GM23338 (cell line): ENCODE data around the gene OR9Q2. TPM values are rescaled to one million over a fixed set of nuclear protein-coding genes. Genes with fewer than 3 reads are reported as not detected.

Experiments
- ATAC-seq: fragments of 200-7000 bp; cut with Tn5 transposase; 3 replicates; pipeline ENCODE4 v1.9.1; 2020
- DNase-seq: peaks from one replicate; pipeline ENCODE4 v3.0.0-alpha.2; 2015; ENCODE audit warnings: low spot score
- H2AFZ ChIP-seq: fragments of 200-600 bp; sonication (generic); 2 replicates; pipeline ENCODE4 v1.8.0; 2016; ENCODE audit warnings: antibody characterized with exemption, mild to moderate bottlenecking, moderate library complexity
- H3F3A ChIP-seq: fragments of 200-600 bp; sonication (generic); replicated peaks from 2 replicates; pipeline ENCODE4 v1.8.0; 2017; ENCODE audit warnings: antibody characterized with exemption, mixed run types, low read depth
- H3K27ac ChIP-seq: fragments of 200-600 bp; sonication (generic); 2 replicates; pipeline ENCODE4 v1.6.1; 2016; ENCODE audit warnings: low read depth
- H3K27me3 ChIP-seq: fragments of 200-600 bp; sonication (generic); 2 replicates; pipeline ENCODE4 v1.8.0; 2016; ENCODE audit warnings: mild to moderate bottlenecking, mixed run types, moderate library complexity; ENCODE audit not compliant: insufficient read depth
- H3K36me3 ChIP-seq: fragments of 200-600 bp; sonication (generic); 2 replicates; pipeline ENCODE4 v1.8.0; 2016; ENCODE audit warnings: mild to moderate bottlenecking; ENCODE audit not compliant: insufficient read depth
- H3K4me1 ChIP-seq: fragments of 200-600 bp; sonication (generic); 2 replicates; pipeline ENCODE4 v1.8.0; 2016; ENCODE audit warnings: mild to moderate bottlenecking, moderate library complexity; ENCODE audit not compliant: insufficient read depth
- H3K4me2 ChIP-seq: fragments of 200-600 bp; sonication (generic); 2 replicates; pipeline ENCODE4 v1.7.1; 2017; ENCODE audit warnings: mixed run types
- H3K4me3 ChIP-seq: fragments of 200-600 bp; sonication (generic); 2 replicates; pipeline ENCODE4 v1.6.1; 2016; ENCODE audit warnings: mixed run types
- H3K79me2 ChIP-seq: fragments of 200-600 bp; sonication (generic); replicated peaks from 2 replicates; pipeline ENCODE4 v1.8.0; 2017; ENCODE audit warnings: mild to moderate bottlenecking; ENCODE audit not compliant: insufficient read depth
- H3K9me2 ChIP-seq: fragments of 200-600 bp; sonication (generic); 2 replicates; pipeline ENCODE4 v1.8.0; 2017; ENCODE audit not compliant: insufficient read depth
- H4K20me1 ChIP-seq: fragments of 200-600 bp; sonication (generic); replicated peaks from 2 replicates; pipeline ENCODE4 v1.8.0; 2017; ENCODE audit warnings: mild to moderate bottlenecking; ENCODE audit not compliant: insufficient read depth
- H3K27ac Mint-ChIP-seq: 2 replicates; pipeline ENCODE4 v1.8.0; 2020; ENCODE audit warnings: inconsistent platforms, mild to moderate bottlenecking, moderate library complexity, mixed read lengths
- H3K27me3 Mint-ChIP-seq: 3 replicates; pipeline ENCODE4 v1.8.0; 2022; ENCODE audit warnings: low read depth, mild to moderate bottlenecking, moderate library complexity, mixed read lengths, inconsistent platforms; ENCODE audit not compliant: insufficient read depth, poor library complexity
- H3K36me3 Mint-ChIP-seq: 3 replicates; pipeline ENCODE4 v1.8.0; 2021; ENCODE audit warnings: low read depth, mild to moderate bottlenecking, inconsistent platforms, moderate library complexity, mixed read lengths
- H3K4me1 Mint-ChIP-seq: 3 replicates; pipeline ENCODE4 v1.8.0; 2020; ENCODE audit warnings: mild to moderate bottlenecking, inconsistent platforms, mixed read lengths
- H3K4me3 Mint-ChIP-seq: 3 replicates; pipeline ENCODE4 v1.8.0; 2021; ENCODE audit warnings: moderate library complexity, mild to moderate bottlenecking, inconsistent platforms, mixed read lengths
- H3K9me3 Mint-ChIP-seq: 3 replicates; pipeline ENCODE4 v1.8.0; 2020; ENCODE audit warnings: moderate library complexity, mild to moderate bottlenecking, inconsistent platforms, mixed read lengths
- CREB1 ChIP-seq: fragments of 250-450 bp; sonication (Bioruptor Pico); IDR thresholded peaks from 2 replicates; pipeline ENCODE4 v1.5.0; 2020; ENCODE audit warnings: low read depth, mild to moderate bottlenecking, moderate library complexity
- EZH2 ChIP-seq: fragments of 200-600 bp; sonication (generic); IDR thresholded peaks from one replicate; pipeline ENCODE4 v1.8.0; 2017; ENCODE audit warnings: antibody characterized with exemption, mild to moderate bottlenecking, low read depth; ENCODE audit not compliant: unreplicated experiment
- EZH2phosphoT487 ChIP-seq: fragments of 200-600 bp; sonication (generic); IDR thresholded peaks from one replicate; pipeline ENCODE4 v1.8.1; 2018; ENCODE audit warnings: antibody characterized with exemption; ENCODE audit not compliant: unreplicated experiment
- JUNB ChIP-seq: IDR thresholded peaks from one replicate; pipeline ENCODE4 v1.6.1; 2016; ENCODE audit warnings: antibody characterized with exemption; ENCODE audit not compliant: unreplicated experiment
- NANOG ChIP-seq: IDR thresholded peaks from 2 replicates; pipeline ENCODE4 v1.6.1; 2016; ENCODE audit warnings: antibody characterized with exemption, borderline replicate concordance
- STAT1 ChIP-seq: IDR thresholded peaks from one replicate; pipeline ENCODE4 v1.6.1; 2016; ENCODE audit warnings: antibody characterized with exemption; ENCODE audit not compliant: unreplicated experiment
- ZNF114 ChIP-seq: fragments of 250-450 bp; sonication (Bioruptor Pico); IDR thresholded peaks from 2 replicates; pipeline ENCODE4 v1.5.0; 2020; ENCODE audit warnings: mild to moderate bottlenecking, moderate library complexity
- ZNF331 ChIP-seq: fragments of 250-450 bp; sonication (Bioruptor Pico); IDR thresholded peaks from 2 replicates; pipeline ENCODE4 v1.5.0; 2020; ENCODE audit warnings: low read depth, mild to moderate bottlenecking, moderate library complexity
- polyA plus RNA-seq: library from polyadenylated mRNA; unstranded; fragments of >200 nt; fragmentation: Nextera tagmentation; extraction: Ambion mirVana; gene quantifications from 2 replicates; pipeline ENCODE4 v1.2.1, GENCODE V29; 2016
- total RNA-seq: library from RNA; depleted of rRNA; stranded (reverse); fragments of >200 nt; shearing (Covaris generic); gene quantifications from 2 replicates; pipeline ENCODE4 v1.2.3, GENCODE V29; 2014
- TF ChIP-seq, protein P1 (sequence below): fragments of 250-450 bp; sonication (Bioruptor Pico); IDR thresholded peaks from 2 replicates; pipeline ENCODE4 v1.5.0; 2020; ENCODE audit warnings: mild to moderate bottlenecking, moderate library complexity
- TF ChIP-seq, protein P2 (sequence below), 2 experiments: fragments of 200-600 bp in 1 of 2; sonication (generic) in 1 of 2; conservative IDR thresholded peaks; 2 replicates each; pipeline versions ENCODE4 v1.5.1 to v1.6.1; 2016 to 2017; ENCODE audit warnings: antibody characterized with exemption in 2 of 2, low read depth in 2 of 2, mild to moderate bottlenecking in 2 of 2, moderate library complexity in 1 of 2
- TF ChIP-seq, protein P3 (sequence below): IDR thresholded peaks from one replicate; pipeline ENCODE4 v1.6.1; 2018; ENCODE audit warnings: antibody characterized with exemption; ENCODE audit not compliant: unreplicated experiment
- TF ChIP-seq, protein P4 (sequence below): IDR thresholded peaks from 2 replicates; pipeline ENCODE4 v1.6.1; 2016; ENCODE audit warnings: antibody characterized with exemption

Gene OR9Q2
- total and polyA plus RNA-seq, 2 experiments from 2014 or later = 0.17 TPM; not detected in 1

DNA sequence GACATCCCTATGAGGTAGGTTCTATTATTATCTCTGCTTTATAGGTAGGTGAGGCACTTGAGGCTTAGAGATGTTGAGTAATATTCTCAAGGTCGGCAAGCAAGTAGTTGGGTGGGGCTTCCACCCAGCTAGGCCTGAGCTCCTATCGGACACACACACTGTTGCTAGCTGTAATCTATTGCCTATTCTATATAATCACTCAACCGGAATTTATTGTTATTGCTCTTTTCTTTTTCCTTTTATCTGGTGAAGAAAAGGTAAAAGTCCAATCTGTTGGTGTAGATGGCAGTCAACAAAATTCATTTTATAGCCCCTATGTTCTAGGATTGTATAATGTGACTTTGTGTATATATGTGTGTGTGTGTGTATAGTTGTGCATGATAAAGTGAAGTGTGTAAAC is 3.4 kb downstream of the OR9Q2 start:
- no peak for ATAC-seq

More for the DNA sequence above, 3.4 kb downstream of the OR9Q2 start:
- H3K4me2 ChIP-seq = no peak overlapping the region
- no peak overlapping the region for H3K27ac Mint-ChIP-seq
- TF ChIP-seq, protein P1, sequence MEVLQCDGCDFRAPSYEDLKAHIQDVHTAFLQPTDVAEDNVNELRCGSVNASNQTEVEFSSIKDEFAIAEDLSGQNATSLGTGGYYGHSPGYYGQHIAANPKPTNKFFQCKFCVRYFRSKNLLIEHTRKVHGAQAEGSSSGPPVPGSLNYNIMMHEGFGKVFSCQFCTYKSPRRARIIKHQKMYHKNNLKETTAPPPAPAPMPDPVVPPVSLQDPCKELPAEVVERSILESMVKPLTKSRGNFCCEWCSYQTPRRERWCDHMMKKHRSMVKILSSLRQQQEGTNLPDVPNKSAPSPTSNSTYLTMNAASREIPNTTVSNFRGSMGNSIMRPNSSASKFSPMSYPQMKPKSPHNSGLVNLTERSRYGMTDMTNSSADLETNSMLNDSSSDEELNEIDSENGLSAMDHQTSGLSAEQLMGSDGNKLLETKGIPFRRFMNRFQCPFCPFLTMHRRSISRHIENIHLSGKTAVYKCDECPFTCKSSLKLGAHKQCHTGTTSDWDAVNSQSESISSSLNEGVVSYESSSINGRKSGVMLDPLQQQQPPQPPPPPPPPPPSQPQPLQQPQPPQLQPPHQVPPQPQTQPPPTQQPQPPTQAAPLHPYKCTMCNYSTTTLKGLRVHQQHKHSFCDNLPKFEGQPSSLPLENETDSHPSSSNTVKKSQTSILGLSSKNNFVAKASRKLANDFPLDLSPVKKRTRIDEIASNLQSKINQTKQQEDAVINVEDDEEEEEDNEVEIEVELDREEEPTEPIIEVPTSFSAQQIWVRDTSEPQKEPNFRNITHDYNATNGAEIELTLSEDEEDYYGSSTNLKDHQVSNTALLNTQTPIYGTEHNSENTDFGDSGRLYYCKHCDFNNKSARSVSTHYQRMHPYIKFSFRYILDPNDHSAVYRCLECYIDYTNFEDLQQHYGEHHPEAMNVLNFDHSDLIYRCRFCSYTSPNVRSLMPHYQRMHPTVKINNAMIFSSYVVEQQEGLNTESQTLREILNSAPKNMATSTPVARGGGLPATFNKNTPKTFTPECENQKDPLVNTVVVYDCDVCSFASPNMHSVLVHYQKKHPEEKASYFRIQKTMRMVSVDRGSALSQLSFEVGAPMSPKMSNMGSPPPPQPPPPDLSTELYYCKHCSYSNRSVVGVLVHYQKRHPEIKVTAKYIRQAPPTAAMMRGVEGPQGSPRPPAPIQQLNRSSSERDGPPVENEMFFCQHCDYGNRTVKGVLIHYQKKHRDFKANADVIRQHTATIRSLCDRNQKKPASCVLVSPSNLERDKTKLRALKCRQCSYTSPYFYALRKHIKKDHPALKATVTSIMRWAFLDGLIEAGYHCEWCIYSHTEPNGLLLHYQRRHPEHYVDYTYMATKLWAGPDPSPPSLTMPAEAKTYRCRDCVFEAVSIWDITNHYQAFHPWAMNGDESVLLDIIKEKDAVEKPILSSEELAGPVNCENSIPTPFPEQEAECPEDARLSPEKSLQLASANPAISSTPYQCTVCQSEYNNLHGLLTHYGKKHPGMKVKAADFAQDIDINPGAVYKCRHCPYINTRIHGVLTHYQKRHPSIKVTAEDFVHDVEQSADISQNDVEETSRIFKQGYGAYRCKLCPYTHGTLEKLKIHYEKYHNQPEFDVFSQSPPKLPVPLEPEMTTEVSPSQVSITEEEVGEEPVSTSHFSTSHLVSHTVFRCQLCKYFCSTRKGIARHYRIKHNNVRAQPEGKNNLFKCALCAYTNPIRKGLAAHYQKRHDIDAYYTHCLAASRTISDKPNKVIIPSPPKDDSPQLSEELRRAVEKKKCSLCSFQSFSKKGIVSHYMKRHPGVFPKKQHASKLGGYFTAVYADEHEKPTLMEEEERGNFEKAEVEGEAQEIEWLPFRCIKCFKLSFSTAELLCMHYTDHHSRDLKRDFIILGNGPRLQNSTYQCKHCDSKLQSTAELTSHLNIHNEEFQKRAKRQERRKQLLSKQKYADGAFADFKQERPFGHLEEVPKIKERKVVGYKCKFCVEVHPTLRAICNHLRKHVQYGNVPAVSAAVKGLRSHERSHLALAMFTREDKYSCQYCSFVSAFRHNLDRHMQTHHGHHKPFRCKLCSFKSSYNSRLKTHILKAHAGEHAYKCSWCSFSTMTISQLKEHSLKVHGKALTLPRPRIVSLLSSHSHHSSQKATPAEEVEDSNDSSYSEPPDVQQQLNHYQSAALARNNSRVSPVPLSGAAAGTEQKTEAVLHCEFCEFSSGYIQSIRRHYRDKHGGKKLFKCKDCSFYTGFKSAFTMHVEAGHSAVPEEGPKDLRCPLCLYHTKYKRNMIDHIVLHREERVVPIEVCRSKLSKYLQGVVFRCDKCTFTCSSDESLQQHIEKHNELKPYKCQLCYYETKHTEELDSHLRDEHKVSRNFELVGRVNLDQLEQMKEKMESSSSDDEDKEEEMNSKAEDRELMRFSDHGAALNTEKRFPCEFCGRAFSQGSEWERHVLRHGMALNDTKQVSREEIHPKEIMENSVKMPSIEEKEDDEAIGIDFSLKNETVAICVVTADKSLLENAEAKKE (CRISPR knock-in tag) = no peak
- no peak for TF ChIP-seq STAT1
- TF ChIP-seq ZNF114 = no peak
- TF ChIP-seq, protein P2, sequence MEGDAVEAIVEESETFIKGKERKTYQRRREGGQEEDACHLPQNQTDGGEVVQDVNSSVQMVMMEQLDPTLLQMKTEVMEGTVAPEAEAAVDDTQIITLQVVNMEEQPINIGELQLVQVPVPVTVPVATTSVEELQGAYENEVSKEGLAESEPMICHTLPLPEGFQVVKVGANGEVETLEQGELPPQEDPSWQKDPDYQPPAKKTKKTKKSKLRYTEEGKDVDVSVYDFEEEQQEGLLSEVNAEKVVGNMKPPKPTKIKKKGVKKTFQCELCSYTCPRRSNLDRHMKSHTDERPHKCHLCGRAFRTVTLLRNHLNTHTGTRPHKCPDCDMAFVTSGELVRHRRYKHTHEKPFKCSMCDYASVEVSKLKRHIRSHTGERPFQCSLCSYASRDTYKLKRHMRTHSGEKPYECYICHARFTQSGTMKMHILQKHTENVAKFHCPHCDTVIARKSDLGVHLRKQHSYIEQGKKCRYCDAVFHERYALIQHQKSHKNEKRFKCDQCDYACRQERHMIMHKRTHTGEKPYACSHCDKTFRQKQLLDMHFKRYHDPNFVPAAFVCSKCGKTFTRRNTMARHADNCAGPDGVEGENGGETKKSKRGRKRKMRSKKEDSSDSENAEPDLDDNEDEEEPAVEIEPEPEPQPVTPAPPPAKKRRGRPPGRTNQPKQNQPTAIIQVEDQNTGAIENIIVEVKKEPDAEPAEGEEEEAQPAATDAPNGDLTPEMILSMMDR (conservative IDR thresholded peaks at IDR 0.05; ENCODE audit: low read depth in 2 of 2) = no peak
- TF ChIP-seq NANOG = no peak
- TF ChIP-seq, protein P3, sequence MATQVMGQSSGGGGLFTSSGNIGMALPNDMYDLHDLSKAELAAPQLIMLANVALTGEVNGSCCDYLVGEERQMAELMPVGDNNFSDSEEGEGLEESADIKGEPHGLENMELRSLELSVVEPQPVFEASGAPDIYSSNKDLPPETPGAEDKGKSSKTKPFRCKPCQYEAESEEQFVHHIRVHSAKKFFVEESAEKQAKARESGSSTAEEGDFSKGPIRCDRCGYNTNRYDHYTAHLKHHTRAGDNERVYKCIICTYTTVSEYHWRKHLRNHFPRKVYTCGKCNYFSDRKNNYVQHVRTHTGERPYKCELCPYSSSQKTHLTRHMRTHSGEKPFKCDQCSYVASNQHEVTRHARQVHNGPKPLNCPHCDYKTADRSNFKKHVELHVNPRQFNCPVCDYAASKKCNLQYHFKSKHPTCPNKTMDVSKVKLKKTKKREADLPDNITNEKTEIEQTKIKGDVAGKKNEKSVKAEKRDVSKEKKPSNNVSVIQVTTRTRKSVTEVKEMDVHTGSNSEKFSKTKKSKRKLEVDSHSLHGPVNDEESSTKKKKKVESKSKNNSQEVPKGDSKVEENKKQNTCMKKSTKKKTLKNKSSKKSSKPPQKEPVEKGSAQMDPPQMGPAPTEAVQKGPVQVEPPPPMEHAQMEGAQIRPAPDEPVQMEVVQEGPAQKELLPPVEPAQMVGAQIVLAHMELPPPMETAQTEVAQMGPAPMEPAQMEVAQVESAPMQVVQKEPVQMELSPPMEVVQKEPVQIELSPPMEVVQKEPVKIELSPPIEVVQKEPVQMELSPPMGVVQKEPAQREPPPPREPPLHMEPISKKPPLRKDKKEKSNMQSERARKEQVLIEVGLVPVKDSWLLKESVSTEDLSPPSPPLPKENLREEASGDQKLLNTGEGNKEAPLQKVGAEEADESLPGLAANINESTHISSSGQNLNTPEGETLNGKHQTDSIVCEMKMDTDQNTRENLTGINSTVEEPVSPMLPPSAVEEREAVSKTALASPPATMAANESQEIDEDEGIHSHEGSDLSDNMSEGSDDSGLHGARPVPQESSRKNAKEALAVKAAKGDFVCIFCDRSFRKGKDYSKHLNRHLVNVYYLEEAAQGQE = no peak
- TF ChIP-seq JUNB = no peak
- TF ChIP-seq, protein P4, sequence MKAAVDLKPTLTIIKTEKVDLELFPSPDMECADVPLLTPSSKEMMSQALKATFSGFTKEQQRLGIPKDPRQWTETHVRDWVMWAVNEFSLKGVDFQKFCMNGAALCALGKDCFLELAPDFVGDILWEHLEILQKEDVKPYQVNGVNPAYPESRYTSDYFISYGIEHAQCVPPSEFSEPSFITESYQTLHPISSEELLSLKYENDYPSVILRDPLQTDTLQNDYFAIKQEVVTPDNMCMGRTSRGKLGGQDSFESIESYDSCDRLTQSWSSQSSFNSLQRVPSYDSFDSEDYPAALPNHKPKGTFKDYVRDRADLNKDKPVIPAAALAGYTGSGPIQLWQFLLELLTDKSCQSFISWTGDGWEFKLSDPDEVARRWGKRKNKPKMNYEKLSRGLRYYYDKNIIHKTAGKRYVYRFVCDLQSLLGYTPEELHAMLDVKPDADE = no peak
- TF ChIP-seq CREB1 = no peak
- TF ChIP-seq ZNF331 (CRISPR knock-in tag) = no peak
- TF ChIP-seq EZH2phosphoT487 = no peak
- no peak for TF ChIP-seq EZH2
- H3K4me1 ChIP-seq = no peaks in the 10 kb centered on the region
- H3K9me3 Mint-ChIP-seq = peaks cover 7% of the 10 kb centered on the region; the same call in 2 of the 3 replicates
- no peaks in the 10 kb centered on the region for H3K79me2 ChIP-seq
- H3K36me3 ChIP-seq = no peaks in the 10 kb centered on the region
- no peak overlapping the region for H3K4me3 ChIP-seq
- no peaks in the 10 kb centered on the region for H3K4me1 Mint-ChIP-seq
- H3K27ac ChIP-seq = no peak overlapping the region
- H4K20me1 ChIP-seq = no peaks in the 10 kb centered on the region
- H3F3A ChIP-seq = no peaks in the 10 kb centered on the region
- no peak overlapping the region for H2AFZ ChIP-seq
- H3K27me3 ChIP-seq = no peaks in the 10 kb centered on the region
- no peak for DNase-seq
- peaks cover 16% of the 10 kb centered on the region for H3K9me2 ChIP-seq
- no peaks in the 10 kb centered on the region for H3K27me3 Mint-ChIP-seq
- no peak overlapping the region for H3K4me3 Mint-ChIP-seq
- no peaks in the 10 kb centered on the region for H3K36me3 Mint-ChIP-seq
